Mammary epithelial cell (primary cell): ENCODE results near the gene STX10.

Experiments used
- CTCF ChIP-seq, 2 donors: IDR thresholded peaks in 1 of 2; conservative IDR thresholded peaks in 1 of 2; 2 replicates each; pipeline ENCODE4 v1.5.1; 2011 to 2012; ENCODE audit warnings: inconsistent platforms in 2 of 2, low read length in 2 of 2, mild to moderate bottlenecking in 2 of 2, control low read depth in 1 of 2, low read depth in 1 of 2; ENCODE audit not compliant: insufficient read depth in 1 of 2; ENCODE audit errors: extremely low read depth in 1 of 2
- EZH2 ChIP-seq: IDR thresholded peaks from 2 replicates; pipeline ENCODE4 v1.6.1; 2012; ENCODE audit warnings: low read length, inconsistent platforms, borderline replicate concordance

- no peak for TF ChIP-seq CTCF (conservative IDR thresholded peaks at IDR 0.05 in 1 of 2, IDR thresholded peaks at IDR 0.05 in 1 of 2; ENCODE audit: extremely low read depth in 1 of 2, insufficient read depth in 1 of 2, low read depth in 1 of 2, low read length in 2 of 2)
- no peak for TF ChIP-seq EZH2
Measured at GRCh38 chr19:13164343-13165161, 14.4 kb upstream of the STX10 start.
